ENCODE data around the gene NAA38.

NAA38 gene

DNA sequence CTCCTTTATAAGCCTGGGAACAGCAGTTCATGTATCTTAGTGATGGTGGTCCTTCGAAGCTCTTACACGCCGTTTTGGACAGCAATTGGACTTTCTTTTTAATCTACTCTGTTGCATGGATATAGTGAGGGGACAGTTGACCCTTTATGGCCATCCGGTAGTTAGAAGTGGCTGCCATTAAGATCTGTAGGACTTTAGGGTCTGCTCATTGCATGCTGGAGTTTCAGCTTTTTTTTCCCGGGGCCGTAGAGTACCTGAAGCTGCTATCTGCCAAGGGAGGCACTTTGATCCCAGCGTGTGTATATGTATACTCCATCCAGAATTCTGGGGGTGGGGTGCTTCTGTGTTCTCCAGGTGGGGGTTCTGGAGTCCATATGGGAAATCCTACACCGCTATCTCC, 1.7 kb upstream of the NAA38 start:
- H3K27ac ChIP-seq: peak overlapping the region; percentile 87
- TF ChIP-seq, protein P1, sequence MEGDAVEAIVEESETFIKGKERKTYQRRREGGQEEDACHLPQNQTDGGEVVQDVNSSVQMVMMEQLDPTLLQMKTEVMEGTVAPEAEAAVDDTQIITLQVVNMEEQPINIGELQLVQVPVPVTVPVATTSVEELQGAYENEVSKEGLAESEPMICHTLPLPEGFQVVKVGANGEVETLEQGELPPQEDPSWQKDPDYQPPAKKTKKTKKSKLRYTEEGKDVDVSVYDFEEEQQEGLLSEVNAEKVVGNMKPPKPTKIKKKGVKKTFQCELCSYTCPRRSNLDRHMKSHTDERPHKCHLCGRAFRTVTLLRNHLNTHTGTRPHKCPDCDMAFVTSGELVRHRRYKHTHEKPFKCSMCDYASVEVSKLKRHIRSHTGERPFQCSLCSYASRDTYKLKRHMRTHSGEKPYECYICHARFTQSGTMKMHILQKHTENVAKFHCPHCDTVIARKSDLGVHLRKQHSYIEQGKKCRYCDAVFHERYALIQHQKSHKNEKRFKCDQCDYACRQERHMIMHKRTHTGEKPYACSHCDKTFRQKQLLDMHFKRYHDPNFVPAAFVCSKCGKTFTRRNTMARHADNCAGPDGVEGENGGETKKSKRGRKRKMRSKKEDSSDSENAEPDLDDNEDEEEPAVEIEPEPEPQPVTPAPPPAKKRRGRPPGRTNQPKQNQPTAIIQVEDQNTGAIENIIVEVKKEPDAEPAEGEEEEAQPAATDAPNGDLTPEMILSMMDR (conservative IDR thresholded peaks at IDR 0.05): no peak
- no peak for TF ChIP-seq ZFX (IDR thresholded peaks at IDR 0.05)

- TF ChIP-seq ZFX (IDR thresholded peaks at IDR 0.05): no peak
- TF ChIP-seq, protein P1 (conservative IDR thresholded peaks at IDR 0.05): peak; percentile 51
- peak overlapping the region; percentile 87 for H3K27ac ChIP-seq
Observed at GRCh38 chr17:7858522-7858810, 1.1 kb upstream of the NAA38 start.

DNA sequence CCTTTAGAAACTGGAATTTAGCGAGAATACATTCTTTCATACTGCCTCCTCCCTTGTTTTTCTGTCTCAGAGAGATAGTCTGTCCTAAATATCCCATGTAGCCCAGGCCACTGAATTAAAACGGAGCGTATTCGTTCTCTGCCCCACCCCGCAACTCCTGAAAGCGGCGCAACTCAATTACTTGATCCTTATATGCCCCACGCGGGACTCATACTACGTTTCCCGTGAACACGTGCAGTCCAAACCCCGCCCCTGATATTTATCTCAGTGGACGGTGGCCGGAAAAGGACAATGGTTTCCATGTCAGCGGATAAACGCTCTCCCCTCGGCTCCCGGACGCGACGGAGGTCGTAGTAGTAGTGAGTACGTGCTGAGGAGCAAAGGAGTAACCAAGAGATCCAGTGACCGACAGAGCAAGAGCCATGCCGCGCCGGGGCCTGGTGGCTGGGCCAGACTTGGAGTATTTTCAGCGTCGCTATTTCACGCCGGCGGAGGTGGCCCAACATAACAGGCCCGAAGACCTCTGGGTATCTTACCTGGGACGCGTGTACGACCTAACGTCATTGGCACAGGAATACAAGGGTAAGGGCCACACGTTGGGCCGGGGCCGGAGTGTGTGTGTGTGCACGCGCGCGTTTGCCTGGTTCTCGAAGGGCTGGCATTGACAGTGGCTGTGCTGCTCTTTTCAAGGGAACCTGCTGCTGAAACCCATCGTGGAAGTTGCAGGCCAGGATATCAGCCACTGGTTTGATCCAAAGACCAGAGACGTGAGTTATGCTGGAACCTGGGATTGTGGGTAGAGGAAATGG, 558 bp upstream of the NAA38 start, which contains the start of gene CYB5D1:
Gene CYB5D1 (plus strand): TSS at position 291 of the 809 bp plus-strand sequence. CDS start 132 bp downstream, at position 423.
- TF ChIP-seq, protein P1 (conservative IDR thresholded peaks at IDR 0.05): no peak
- TF ChIP-seq ZFX (IDR thresholded peaks at IDR 0.05): peak; percentile 73
- peak within 1 kb of the TSS; percentile 87 for H3K27ac ChIP-seq

GRCh38 chr17:7856011-7856810, 1.1 kb downstream of the NAA38 start:
- TF ChIP-seq, protein P1 (conservative IDR thresholded peaks at IDR 0.05): no peak
- TF ChIP-seq ZFX (IDR thresholded peaks at IDR 0.05): no peak; the same call in 1 of the 2 replicates
- H3K27ac ChIP-seq: peak overlapping the region; percentile 87

- peak overlapping the region; percentile 87 for H3K27ac ChIP-seq
- TF ChIP-seq, protein P1 (conservative IDR thresholded peaks at IDR 0.05): no peak
- TF ChIP-seq ZFX (IDR thresholded peaks at IDR 0.05): no peak
Observed at GRCh38 chr17:7855660-7856010, 1.7 kb downstream of the NAA38 start.

DNA sequence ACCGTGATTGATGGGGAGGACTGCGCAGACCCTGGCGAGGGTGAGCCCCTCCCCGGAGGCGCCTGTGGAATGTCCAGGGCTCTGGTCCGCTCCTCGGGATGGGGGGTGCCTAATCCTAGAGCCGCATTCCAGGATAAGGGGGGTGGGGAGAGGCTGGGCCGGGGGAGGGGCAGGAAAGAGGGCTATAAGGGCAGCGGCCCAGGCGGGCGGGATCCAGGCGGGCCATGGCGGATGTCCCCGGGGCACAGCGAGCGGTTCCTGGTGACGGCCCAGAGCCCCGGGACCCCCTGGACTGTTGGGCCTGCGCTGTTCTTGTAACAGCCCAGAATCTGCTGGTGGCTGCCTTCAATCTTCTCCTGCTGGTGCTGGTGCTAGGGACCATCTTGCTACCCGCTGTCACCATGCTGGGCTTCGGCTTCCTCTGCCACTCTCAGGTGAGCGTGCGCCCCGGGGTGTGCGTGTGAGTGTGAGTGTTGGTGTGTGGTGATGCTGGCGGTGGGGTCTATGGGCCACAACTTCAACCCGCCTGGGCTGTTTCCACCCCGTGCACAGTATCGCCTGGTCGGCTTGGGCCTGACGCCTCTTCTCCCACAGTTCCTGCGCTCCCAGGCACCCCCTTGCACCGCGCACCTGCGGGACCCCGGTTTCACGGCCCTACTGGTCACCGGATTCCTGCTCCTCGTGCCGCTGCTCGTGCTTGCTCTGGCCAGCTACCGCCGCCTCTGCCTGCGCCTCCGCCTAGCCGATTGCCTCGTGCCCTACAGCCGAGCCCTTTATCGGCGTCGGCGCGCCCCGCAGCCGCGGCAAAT, 2.3 kb downstream of the NAA38 start, which contains the start of gene TMEM88:
Gene TMEM88 (plus strand): TSS at position 216 of the 809 bp plus-strand sequence. CDS start 9 bp downstream, at position 225.
- peak within 1 kb of the TSS; percentile 87 for H3K27ac ChIP-seq
- TF ChIP-seq, protein P1 (conservative IDR thresholded peaks at IDR 0.05): no peak
- TF ChIP-seq ZFX (IDR thresholded peaks at IDR 0.05): no peak
